HCT116 (cell line): ENCODE measurements around the gene FAM210B. TPM values are rescaled to one million over a fixed set of nuclear protein-coding genes. Genes with fewer than 3 reads are reported as not detected.

Source experiments
- ATAC-seq: fragments of 200-7000 bp; cut with Tn5 transposase; 2 replicates; pipeline ENCODE4 v1.9.1; 2020; ENCODE audit warnings: mild to moderate bottlenecking, moderate library complexity
- BruUV-seq: library from RNA; stranded (reverse); fragments of 400-500 nt; replicated peaks from 2 replicates; lab custom pipeline; 2021; lab: Mats Ljungman, UMichigan
- CTCF ChIA-PET: fragments of 300-600 bp; sonication (Branson Sonifier 250); formaldehyde crosslinking; loops from one replicate; lab custom pipeline; 2021; ENCODE audit warnings: antibody characterized with exemption; lab: Charles Lee
- POLR2A ChIA-PET: fragments of 300-600, 350-600 bp; sonication (Branson Sonifier 250); formaldehyde crosslinking; loops from one replicate; lab custom pipeline; 2021; ENCODE audit warnings: antibody characterized with exemption; lab: Charles Lee
- RAD21 ChIA-PET, 2 experiments: fragments of 300-600 bp; sonication (Branson Sonifier 250); formaldehyde crosslinking; loops; one replicate each; lab custom pipeline; 2023; ENCODE audit warnings: low total read pairs in 2 of 2; ENCODE audit not compliant: uncharacterized antibody in 2 of 2, unreplicated experiment in 2 of 2, low non-redundant PET in 1 of 2; lab: Charles Lee
- DNase-seq: peaks from one replicate; pipeline ENCODE4 v3.0.0-alpha.2; 2010; ENCODE audit warnings: low read depth, low spot score
- H2AFZ ChIP-seq: fragments of 200-600 bp; shearing (Covaris generic), sonication (generic); 2 replicates; pipeline ENCODE4 v1.6.1; 2017; ENCODE audit warnings: low read depth, mixed run types, mixed read lengths, antibody characterized with exemption, low read length; ENCODE audit not compliant: poor library complexity, severe bottlenecking
- H3K27ac ChIP-seq: 2 replicates; pipeline ENCODE4 v1.5.1; 2012; ENCODE audit warnings: low read depth, low read length
- H3K27me3 ChIP-seq: fragments of 200-600 bp; sonication (generic); 2 replicates; pipeline ENCODE4 v1.6.1; 2016; ENCODE audit warnings: mixed run types, low read length, mixed read lengths; ENCODE audit not compliant: insufficient read depth
- H3K36me3 ChIP-seq, 2 experiments: fragments of 200-500 bp in 1 of 2; fragments of 200-600 bp in 1 of 2; sonication (Bioruptor generic) in 1 of 2; sonication (generic) in 1 of 2; 2 replicates each; pipeline versions ENCODE4 v1.5.1 to v1.6.1; 2014 to 2016; ENCODE audit warnings: low read length in 2 of 2, inconsistent platforms in 1 of 2, mixed read lengths in 1 of 2, mixed run types in 1 of 2; ENCODE audit not compliant: insufficient read depth in 2 of 2, control insufficient read depth in 1 of 2
- H3K4me1 ChIP-seq, 2 experiments: fragments of 200-600 bp in 1 of 2; sonication (generic) in 1 of 2; 2 replicates each; pipeline versions ENCODE4 v1.5.1 to v1.6.1; 2012 to 2017; ENCODE audit warnings: low read length in 2 of 2, inconsistent platforms in 1 of 2, mild to moderate bottlenecking in 1 of 2, mixed read lengths in 1 of 2, mixed run types in 1 of 2, moderate library complexity in 1 of 2; ENCODE audit not compliant: insufficient read depth in 2 of 2, control insufficient read depth in 1 of 2
- H3K4me2 ChIP-seq: fragments of 200-600 bp; sonication (generic); 2 replicates; pipeline ENCODE4 v1.6.1; 2017; ENCODE audit warnings: mixed run types, low read length, mixed read lengths
- H3K4me3 ChIP-seq, 2 experiments: fragments of 200-600 bp in 1 of 2; sonication (generic) in 1 of 2; replicated peaks in 1 of 2; 2 replicates each; pipeline ENCODE4 v1.5.1; 2011 to 2016; ENCODE audit warnings: low read length in 2 of 2, control low read depth in 1 of 2, low read depth in 1 of 2, mild to moderate bottlenecking in 1 of 2, mixed read lengths in 1 of 2, mixed run types in 1 of 2
- H3K79me2 ChIP-seq: fragments of 200-600 bp; sonication (generic); 2 replicates; pipeline ENCODE4 v1.6.1; 2017; ENCODE audit warnings: mild to moderate bottlenecking, mixed run types, low read length, moderate library complexity, mixed read lengths; ENCODE audit not compliant: insufficient read depth
- H3K9ac ChIP-seq: fragments of 200-600 bp; sonication (generic); 2 replicates; pipeline ENCODE4 v1.6.1; 2016; ENCODE audit warnings: low read length, mixed read lengths
- H3K9me2 ChIP-seq: fragments of 200-600 bp; sonication (generic), shearing (Covaris generic); 2 replicates; pipeline ENCODE4 v1.6.1; 2017; ENCODE audit warnings: mixed run types, mild to moderate bottlenecking, moderate library complexity; ENCODE audit not compliant: insufficient read depth
- H3K9me3 ChIP-seq, 2 experiments: fragments of 200-500 bp in 1 of 2; fragments of 200-600 bp in 1 of 2; sonication (Bioruptor generic) in 1 of 2; sonication (generic) in 1 of 2; 2 replicates each; pipeline ENCODE4 v1.6.1; 2014 to 2017; ENCODE audit warnings: low read length in 2 of 2, mixed read lengths in 2 of 2, inconsistent platforms in 1 of 2, low read depth in 1 of 2, mild to moderate bottlenecking in 1 of 2, mixed run types in 1 of 2, moderate library complexity in 1 of 2; ENCODE audit not compliant: control insufficient read depth in 1 of 2, insufficient read depth in 1 of 2
- H4K20me1 ChIP-seq: fragments of 200-600 bp; sonication (generic), shearing (Covaris generic); 2 replicates; pipeline ENCODE4 v1.6.1; 2017; ENCODE audit warnings: mixed run types, mild to moderate bottlenecking, moderate library complexity; ENCODE audit not compliant: insufficient read depth
- ATF3 ChIP-seq: IDR thresholded peaks from 2 replicates; pipeline ENCODE4 v1.6.1; 2012
- CBX3 ChIP-seq: IDR thresholded peaks from 2 replicates; pipeline ENCODE4 v1.6.1; 2012; ENCODE audit warnings: low read depth
- CEBPB ChIP-seq: IDR thresholded peaks from 2 replicates; pipeline ENCODE4 v1.6.1; 2012; ENCODE audit warnings: low read depth
- CTCF ChIP-seq, 3 experiments: fragments of 200-600 bp in 1 of 3; sonication (generic) in 1 of 3; IDR thresholded peaks in 2 of 3; conservative IDR thresholded peaks in 1 of 3; 2 replicates each; pipeline ENCODE4 v1.5.1; 2012 to 2017; ENCODE audit warnings: low read depth in 2 of 3, low read length in 2 of 3, antibody characterized with exemption in 1 of 3, borderline replicate concordance in 1 of 3, control low read depth in 1 of 3, mild to moderate bottlenecking in 1 of 3, mixed read lengths in 1 of 3, mixed run types in 1 of 3, moderate library complexity in 1 of 3; ENCODE audit not compliant: insufficient read depth in 1 of 3
- EGR1 ChIP-seq: IDR thresholded peaks from 2 replicates; pipeline ENCODE4 v1.6.1; 2012; ENCODE audit warnings: low read depth
- ELF1 ChIP-seq: IDR thresholded peaks from 2 replicates; pipeline ENCODE4 v1.6.1; 2012; ENCODE audit warnings: low read depth, borderline replicate concordance
- EZH2 ChIP-seq: fragments of 200-600 bp; sonication (generic); IDR thresholded peaks from 2 replicates; pipeline ENCODE4 v1.6.1; 2017; ENCODE audit warnings: antibody characterized with exemption, mixed run types
- EZH2phosphoT487 ChIP-seq: fragments of 200-600 bp; IDR thresholded peaks from 2 replicates; pipeline ENCODE4 v1.6.1; 2018; ENCODE audit warnings: antibody characterized with exemption, borderline replicate concordance
- FOSL1 ChIP-seq: IDR thresholded peaks from 2 replicates; pipeline ENCODE4 v1.6.1; 2012; ENCODE audit warnings: low read depth
- JUND ChIP-seq: IDR thresholded peaks from 2 replicates; pipeline ENCODE4 v1.6.1; 2012
- MAX ChIP-seq: IDR thresholded peaks from 2 replicates; pipeline ENCODE4 v1.6.1; 2012
- POLR2AphosphoS5 ChIP-seq: IDR thresholded peaks from 2 replicates; pipeline ENCODE4 v1.6.1; 2011; ENCODE audit warnings: mild to moderate bottlenecking, low read depth, low read length, moderate library complexity
- REST ChIP-seq: IDR thresholded peaks from 2 replicates; pipeline ENCODE4 v1.6.1; 2012; ENCODE audit warnings: low read depth
- SIN3A ChIP-seq: IDR thresholded peaks from 2 replicates; pipeline ENCODE4 v1.6.1; 2012; ENCODE audit warnings: low read depth
- SP1 ChIP-seq: IDR thresholded peaks from 2 replicates; pipeline ENCODE4 v1.6.1; 2012; ENCODE audit warnings: low read depth
- SRF ChIP-seq: IDR thresholded peaks from 2 replicates; pipeline ENCODE4 v1.6.1; 2012; ENCODE audit warnings: low read depth
- TCF7L2 ChIP-seq: IDR thresholded peaks from 2 replicates; pipeline ENCODE4 v1.7.0; 2011; ENCODE audit warnings: borderline replicate concordance, inconsistent platforms; ENCODE audit not compliant: insufficient read depth, insufficient read length; ENCODE audit errors: extremely low read depth
- ZBTB33 ChIP-seq: IDR thresholded peaks from 2 replicates; pipeline ENCODE4 v1.6.1; 2011; ENCODE audit warnings: mild to moderate bottlenecking, low read length, moderate library complexity; ENCODE audit not compliant: insufficient replicate concordance; ENCODE audit errors: extremely low read depth
- ZFX ChIP-seq: fragments of 450-650 bp; IDR thresholded peaks from 2 replicates; pipeline ENCODE4 v1.6.1; 2017
- ZNF274 ChIP-seq: fragments of 200-500 bp; sonication (Bioruptor generic); IDR thresholded peaks from 2 replicates; pipeline ENCODE4 v1.6.1; 2014; ENCODE audit warnings: mild to moderate bottlenecking, low read depth, low read length, inconsistent platforms
- intact Hi-C: fragments of 100-400 bp; cut with micrococcal nuclease; formaldehyde crosslinking; loops from 2 replicates; pipeline ENCODE4 v1.10.0; 2022
- total RNA-seq: library from RNA; stranded (reverse); gene quantifications from one replicate; pipeline ENCODE4 v1.2.1, GENCODE V29; 2021; ENCODE audit not compliant: unreplicated experiment

The FAM210B gene
- total RNA-seq, 1 experiment from 2014 or later = 12.0 TPM

GRCh38 chr20:56395166-56395565 lies 36.4 kb downstream of the FAM210B start:
- peaks cover 11 to 16% of the 10 kb centered on the region in 2 experiments; a peak in 3 of 4 replicates for H3K4me1 ChIP-seq
- no peaks in the 10 kb centered on the region for H3K27me3 ChIP-seq
- no TSS peak for BruUV-seq
- POLR2A ChIA-PET = no interaction called here
- H3K27ac ChIP-seq = no peak overlapping the region
- no peaks in the 10 kb centered on the region for H3K9me2 ChIP-seq
- H3K36me3 ChIP-seq = peaks cover 45% of the 10 kb centered on the region in 2 experiments
- no peak overlapping the region for H3K4me2 ChIP-seq
- H3K79me2 ChIP-seq = peaks cover 95% of the 10 kb centered on the region
- no peak overlapping the region for H2AFZ ChIP-seq
- no peak for DNase-seq
- H3K9ac ChIP-seq = no peak overlapping the region
- no peak overlapping the region for H3K4me3 ChIP-seq
- intact Hi-C loops = no loop called here
- TF ChIP-seq ATF3 (no peak), POLR2AphosphoS5 (no peak), FOSL1 (no peak), SIN3A (no peak), EZH2phosphoT487 (no peak), TCF7L2 (no peak), JUND (no peak), ZBTB33 (no peak), SP1 (no peak), SRF (no peak), CTCF (IDR thresholded peaks at IDR 0.05 in 2 of 3, conservative IDR thresholded peaks at IDR 0.05 in 1 of 3; ENCODE audit: borderline replicate concordance in 1 of 3, insufficient read depth in 1 of 3, low read depth in 2 of 3, low read length in 2 of 3) (no peak), CBX3 (no peak), ELF1 (no peak), ZNF274 (no peak), MAX (no peak), EZH2 (no peak), ZFX (no peak), REST (no peak), CEBPB (no peak), EGR1 (no peak)
- TF ChIP-seq, all 23 proteins: peak for 0
- ChIA-PET CTCF (no interaction called here), RAD21 (no interaction called here)
- 0 out of 2 replicates have a peak, but pooled peaks cover under 1% of the 10 kb centered on the region for H4K20me1 ChIP-seq
- no peak for ATAC-seq
- no peaks in the 10 kb centered on the region for H3K9me3 ChIP-seq
